H9 (cell line): ENCODE results near the gene TRPM3. TPM values are rescaled to one million over a fixed set of nuclear protein-coding genes. Genes with fewer than 3 reads are reported as not detected.

Experiments
- DNase-seq: peaks from one replicate; pipeline ENCODE4 v3.0.0-alpha.2; 2017
- H2AFZ ChIP-seq: one replicate; pipeline ENCODE4 v1.6.1; 2013; ENCODE audit warnings: mild to moderate bottlenecking, low read length, control low read depth, moderate library complexity
- H2AK5ac ChIP-seq: 2 replicates; pipeline ENCODE4 v1.6.1; 2013; ENCODE audit warnings: low read length, control low read depth, mixed read lengths; ENCODE audit not compliant: insufficient read length
- H2BK120ac ChIP-seq: one replicate; pipeline ENCODE4 v1.6.1; 2013; ENCODE audit warnings: low read depth, mild to moderate bottlenecking, low read length, control low read depth, inconsistent platforms; ENCODE audit not compliant: poor library complexity, severe bottlenecking
- H2BK12ac ChIP-seq: 2 replicates; pipeline ENCODE4 v1.6.1; 2013; ENCODE audit warnings: low read length, control low read depth, mixed read lengths, low read depth; ENCODE audit not compliant: insufficient read length
- H2BK15ac ChIP-seq: 2 replicates; pipeline ENCODE4 v1.6.1; 2013; ENCODE audit warnings: low read depth, low read length, control low read depth
- H2BK20ac ChIP-seq: one replicate; pipeline ENCODE4 v1.6.1; 2013; ENCODE audit warnings: low read depth, mild to moderate bottlenecking, low read length, control low read depth, inconsistent platforms; ENCODE audit not compliant: poor library complexity, severe bottlenecking
- H2BK5ac ChIP-seq: 2 replicates; pipeline ENCODE4 v1.6.1; 2013; ENCODE audit warnings: low read length, control low read depth, mixed read lengths; ENCODE audit not compliant: insufficient read length
- H3K14ac ChIP-seq: 2 replicates; pipeline ENCODE4 v1.6.1; 2013; ENCODE audit warnings: low read length, control low read depth; ENCODE audit not compliant: insufficient read depth
- H3K18ac ChIP-seq: 2 replicates; pipeline ENCODE4 v1.6.1; 2013; ENCODE audit warnings: low read depth, mild to moderate bottlenecking, mixed read lengths, low read length, control low read depth; ENCODE audit not compliant: insufficient read length
- H3K23ac ChIP-seq: 2 replicates; pipeline ENCODE4 v1.6.1; 2013; ENCODE audit warnings: low read length, control low read depth, mixed read lengths, low read depth; ENCODE audit not compliant: insufficient read length
- H3K23me2 ChIP-seq: 2 replicates; pipeline ENCODE4 v1.6.1; 2013; ENCODE audit warnings: low read depth, mild to moderate bottlenecking, mixed read lengths, low read length, control low read depth; ENCODE audit not compliant: insufficient read length, poor library complexity, severe bottlenecking
- H3K27ac ChIP-seq: 2 replicates; pipeline ENCODE4 v1.5.1; 2013; ENCODE audit warnings: low read length, control low read depth, mixed read lengths, low read depth; ENCODE audit not compliant: insufficient read length
- H3K27me3 ChIP-seq: 2 replicates; pipeline ENCODE4 v1.6.1; 2013; ENCODE audit warnings: low read length, control low read depth, inconsistent platforms; ENCODE audit not compliant: insufficient read depth
- H3K4ac ChIP-seq: 2 replicates; pipeline ENCODE4 v1.6.1; 2013; ENCODE audit warnings: low read depth, mild to moderate bottlenecking, control low read depth, inconsistent platforms, low read length, moderate library complexity
- H3K4me1 ChIP-seq: 2 replicates; pipeline ENCODE4 v1.6.1; 2013; ENCODE audit warnings: low read length, control low read depth, inconsistent platforms; ENCODE audit not compliant: insufficient read depth
- H3K4me2 ChIP-seq: 2 replicates; pipeline ENCODE4 v1.6.1; 2013; ENCODE audit warnings: low read length, control low read depth, mixed read lengths; ENCODE audit not compliant: insufficient read length, insufficient read depth
- H3K56ac ChIP-seq: 2 replicates; pipeline ENCODE4 v1.6.1; 2013; ENCODE audit warnings: low read depth, mild to moderate bottlenecking, mixed read lengths, low read length, control low read depth; ENCODE audit not compliant: insufficient read length
- H3K79me1 ChIP-seq: 2 replicates; pipeline ENCODE4 v1.6.1; 2013; ENCODE audit warnings: low read depth, mild to moderate bottlenecking, moderate library complexity, low read length, control low read depth, inconsistent platforms; ENCODE audit not compliant: insufficient read depth, poor library complexity, severe bottlenecking
- H3K79me2 ChIP-seq: 2 replicates; pipeline ENCODE4 v1.6.1; 2013; ENCODE audit warnings: low read length, control low read depth, inconsistent platforms; ENCODE audit not compliant: insufficient read depth
- H3K9ac ChIP-seq: 2 replicates; pipeline ENCODE4 v1.6.1; 2013; ENCODE audit warnings: low read length, control low read depth, mixed read lengths; ENCODE audit not compliant: insufficient read length; ENCODE audit errors: extremely low read depth
- H3K9me3 ChIP-seq: one replicate; pipeline ENCODE4 v1.6.1; 2013; ENCODE audit warnings: low read depth, low read length, inconsistent platforms; ENCODE audit not compliant: control insufficient read depth
- H3T11ph ChIP-seq: one replicate; pipeline ENCODE4 v1.6.1; 2013; ENCODE audit warnings: mild to moderate bottlenecking, low read length, control low read depth, inconsistent platforms
- H4K20me1 ChIP-seq: one replicate; pipeline ENCODE4 v1.6.1; 2013; ENCODE audit not compliant: control insufficient read depth, insufficient read length, insufficient read depth
- H4K5ac ChIP-seq: 2 replicates; pipeline ENCODE4 v1.6.1; 2013; ENCODE audit warnings: low read depth, mild to moderate bottlenecking, mixed read lengths, low read length, control low read depth; ENCODE audit not compliant: insufficient read length
- H4K8ac ChIP-seq: replicated peaks from 2 replicates; pipeline ENCODE4 v1.6.1; 2013; ENCODE audit warnings: low read length, control low read depth, mixed read lengths, low read depth; ENCODE audit not compliant: insufficient read length
- H4K91ac ChIP-seq: 2 replicates; pipeline ENCODE4 v1.6.1; 2013; ENCODE audit warnings: low read depth, mild to moderate bottlenecking, moderate library complexity, mixed read lengths, low read length, control low read depth; ENCODE audit not compliant: insufficient read length
- H3K27ac Mint-ChIP-seq, 3 experiments: 2 replicates in 2 of 3; 3 replicates in 1 of 3; pipeline ENCODE4 v1.8.0; 2020 to 2021; ENCODE audit warnings: mixed read lengths in 3 of 3, mild to moderate bottlenecking in 1 of 3, moderate library complexity in 1 of 3
- H3K27me3 Mint-ChIP-seq: 2 replicates; pipeline ENCODE4 v1.8.0; 2021; ENCODE audit warnings: low read depth, mild to moderate bottlenecking, moderate library complexity, mixed read lengths
- H3K36me3 Mint-ChIP-seq, 3 experiments: 2 replicates in 2 of 3; 3 replicates in 1 of 3; pipeline ENCODE4 v1.8.0; 2020 to 2021; ENCODE audit warnings: low read depth in 3 of 3, mixed read lengths in 3 of 3; ENCODE audit not compliant: insufficient read depth in 1 of 3
- H3K4me1 Mint-ChIP-seq, 2 experiments: 2 replicates each; pipeline ENCODE4 v1.8.0; 2020; ENCODE audit warnings: mixed read lengths in 2 of 2
- H3K4me3 Mint-ChIP-seq, 2 experiments: 2 replicates in 1 of 2; 3 replicates in 1 of 2; pipeline ENCODE4 v1.8.0; 2020 to 2021; ENCODE audit warnings: mild to moderate bottlenecking in 2 of 2, mixed read lengths in 2 of 2, moderate library complexity in 1 of 2
- H3K9me3 Mint-ChIP-seq, 2 experiments: 2 replicates in 1 of 2; 3 replicates in 1 of 2; pipeline ENCODE4 v1.8.0; 2020; ENCODE audit warnings: mild to moderate bottlenecking in 2 of 2, mixed read lengths in 2 of 2, moderate library complexity in 1 of 2
- CTCF ChIP-seq: fragments of 200-600 bp; sonication (generic); conservative IDR thresholded peaks from 3 replicates; pipeline ENCODE4 v1.8.0; 2021; ENCODE audit warnings: antibody characterized with exemption, mild to moderate bottlenecking
- WGBS: extraction: QIAGEN DNeasy Blood & Tissue Kit; methylation state at CpG from one replicate; pipeline ENCODE4 v1.1.7; 2013; ENCODE audit warnings: missing lambda C conversion rate, low lambda C conversion rate, mixed read lengths; ENCODE audit not compliant: insufficient read length; ENCODE audit errors: extremely low coverage; 5-methylcytosine and 5-hydroxymethylcytosine counted together
- total RNA-seq: library from RNA; stranded (reverse); gene quantifications from 2 replicates; pipeline ENCODE4 v1.2.1, GENCODE V29; 2021

The TRPM3 gene
- total RNA-seq, 1 experiment from 2014 or later = 10.3 TPM

GRCh38 chr9:70693186-70693585, 428.2 kb downstream of the TRPM3 start:
- Histone ChIP-seq H3K27ac (no peak overlapping the region), H2BK5ac (no peak overlapping the region), H2BK20ac (no peak overlapping the region), H3K9me3 (no peaks in the 10 kb centered on the region), H3K27me3 (no peaks in the 10 kb centered on the region), H2BK15ac (no peak overlapping the region), H4K20me1 (no peaks in the 10 kb centered on the region), H4K5ac (no peak overlapping the region), H4K8ac (no peak overlapping the region), H3K79me1 (no peaks in the 10 kb centered on the region), H3K23ac (no peak overlapping the region), H2AFZ (no peak overlapping the region), H3K4ac (no peak overlapping the region), H3K23me2 (no peaks in the 10 kb centered on the region), H2BK12ac (no peak overlapping the region), H2BK120ac (no peak overlapping the region), H3K4me2 (no peak overlapping the region), H2AK5ac (no peak overlapping the region), H3K4me1 (no peaks in the 10 kb centered on the region), H4K91ac (no peak overlapping the region), H3K79me2 (no peaks in the 10 kb centered on the region), H3K14ac (no peak overlapping the region), H3T11ph (no peak overlapping the region), H3K9ac (no peak overlapping the region), H3K56ac (no peak overlapping the region), H3K18ac (no peak overlapping the region)
- Mint-ChIP-seq H3K4me1 (peaks cover 25 to 40% of the 10 kb centered on the region in 2 experiments), H3K27me3 (no peaks in the 10 kb centered on the region; the same call in none of the 2 replicates), H3K4me3 (no peak overlapping the region), H3K36me3 (no peaks in the 10 kb centered on the region), H3K9me3 (no peaks in the 10 kb centered on the region), H3K27ac (no peak overlapping the region)
- TF ChIP-seq CTCF = no peak
- WGBS = no CpG with 5 or more reads among the region's 1 CpG
- DNase-seq = no peak
